B cell (primary cell): Measurements from ENCODE around the gene PBLD. TPM values are rescaled to one million over a fixed set of nuclear protein-coding genes. Genes with fewer than 3 reads are reported as not detected.

Source experiments
- ATAC-seq: fragments of 200-7000 bp; cut with Tn5 transposase; one replicate; pipeline ENCODE4 v1.10.0; 2021; ENCODE audit warnings: low read depth, mild to moderate bottlenecking, moderate number of reproducible peaks, moderate library complexity
- CTCF ChIA-PET: fragments of 350-600 bp; sonication (Branson Sonifier 250); formaldehyde crosslinking; loops from one replicate; lab custom pipeline; 2021; ENCODE audit warnings: antibody characterized with exemption, inconsistent platforms; lab: Charles Lee
- POLR2A ChIA-PET: fragments of 350-600 bp; sonication (Branson Sonifier 250); formaldehyde crosslinking; loops from one replicate; lab custom pipeline; 2021; ENCODE audit warnings: antibody characterized with exemption; lab: Charles Lee
- DNase-seq: peaks from one replicate; pipeline ENCODE4 v3.0.0; 2013
- H2AFZ ChIP-seq: 2 replicates; pipeline ENCODE4 v1.6.1; 2012; ENCODE audit warnings: mild to moderate bottlenecking, low read depth, low read length; ENCODE audit not compliant: insufficient read depth, poor library complexity, severe bottlenecking
- H3K27ac ChIP-seq, 2 donors: 1 replicate in 1 of 2; 2 replicates in 1 of 2; pipeline ENCODE4 v1.5.1; 2012 to 2013; ENCODE audit warnings: low read length in 2 of 2, mild to moderate bottlenecking in 2 of 2, moderate library complexity in 1 of 2
- H3K27me3 ChIP-seq, 4 experiments: fragments of 200-600 bp in 1 of 4; sonication (generic) in 1 of 4; replicated peaks in 1 of 4; 1 replicate in 2 of 4; 2 replicates in 2 of 4; pipeline versions ENCODE4 v1.6.1 to v1.7.0; 2013 to 2016; ENCODE audit warnings: low read length in 3 of 4, mild to moderate bottlenecking in 2 of 4, mixed read lengths in 1 of 4, moderate library complexity in 1 of 4; ENCODE audit not compliant: insufficient read depth in 4 of 4, control insufficient read depth in 3 of 4; ENCODE audit errors: control extremely low read depth in 1 of 4
- H3K36me3 ChIP-seq, 2 experiments: replicated peaks in 1 of 2; 1 replicate in 1 of 2; 2 replicates in 1 of 2; pipeline versions ENCODE4 v1.6.1 to v1.7.1; 2013; ENCODE audit warnings: low read length in 1 of 2; ENCODE audit not compliant: insufficient read depth in 2 of 2, control insufficient read depth in 1 of 2; ENCODE audit errors: control extremely low read depth in 1 of 2, extremely low read depth in 1 of 2
- H3K4me1 ChIP-seq, 2 donors: fragments of 200-600 bp in 1 of 2; sonication (generic) in 1 of 2; 1 replicate in 1 of 2; 2 replicates in 1 of 2; pipeline versions ENCODE4 v1.5.1 to v1.6.1; 2013 to 2017; ENCODE audit warnings: low read length in 2 of 2; ENCODE audit not compliant: control insufficient read depth in 2 of 2, insufficient read depth in 2 of 2
- H3K4me2 ChIP-seq: replicated peaks from 2 replicates; pipeline ENCODE3; 2012; ENCODE audit warnings: mild to moderate bottlenecking, low read depth, low read length; ENCODE audit not compliant: poor library complexity, severe bottlenecking
- H3K4me3 ChIP-seq, 5 experiments: fragments of 200-600 bp in 1 of 5; sonication (generic) in 1 of 5; 1 replicate in 3 of 5; 2 replicates in 2 of 5; pipeline versions ENCODE4 v1.5.1 to v1.7.0; 2011 to 2016; ENCODE audit warnings: low read length in 4 of 5, mild to moderate bottlenecking in 4 of 5, low read depth in 2 of 5, control low read depth in 1 of 5, moderate library complexity in 1 of 5; ENCODE audit not compliant: insufficient read depth in 1 of 5; ENCODE audit errors: control extremely low read depth in 1 of 5, extremely low read depth in 1 of 5
- H3K79me2 ChIP-seq: fragments of 200-600 bp; sonication (generic); one replicate; pipeline ENCODE4 v1.6.0; 2016; ENCODE audit warnings: low read length; ENCODE audit not compliant: control insufficient read depth, insufficient read depth
- H3K9ac ChIP-seq: fragments of 200-600 bp; sonication (generic); 2 replicates; pipeline ENCODE4 v1.6.1; 2017; ENCODE audit warnings: mild to moderate bottlenecking, low read length, moderate library complexity
- H3K9me3 ChIP-seq, 3 donors: one replicate each; pipeline versions ENCODE4 v1.6.1 to v1.7.1; 2013; ENCODE audit warnings: low read length in 2 of 3; ENCODE audit not compliant: control insufficient read depth in 2 of 3, insufficient read depth in 1 of 3; ENCODE audit errors: control extremely low read depth in 1 of 3
- H4K20me1 ChIP-seq: 2 replicates; pipeline ENCODE4 v1.6.0; 2012; ENCODE audit warnings: mild to moderate bottlenecking, low read length; ENCODE audit not compliant: insufficient read depth, control insufficient read depth, poor library complexity, severe bottlenecking
- H3K27ac Mint-ChIP-seq: one replicate; pipeline ENCODE4 v1.8.0; 2021; ENCODE audit warnings: mixed read lengths
- H3K27me3 Mint-ChIP-seq: one replicate; pipeline ENCODE4 v1.8.0; 2021; ENCODE audit warnings: mixed read lengths
- H3K4me1 Mint-ChIP-seq: one replicate; pipeline ENCODE4 v1.8.0; 2021; ENCODE audit warnings: mixed read lengths
- H3K4me3 Mint-ChIP-seq: one replicate; pipeline ENCODE4 v1.8.0; 2021; ENCODE audit warnings: mixed read lengths
- H3K9me3 Mint-ChIP-seq: one replicate; pipeline ENCODE4 v1.8.0; 2022; ENCODE audit warnings: mixed read lengths; ENCODE audit not compliant: insufficient read depth
- EZH2 ChIP-seq: IDR thresholded peaks from 2 replicates; pipeline ENCODE4 v1.6.1; 2012; ENCODE audit warnings: borderline replicate concordance, low read depth, mild to moderate bottlenecking, moderate library complexity, low read length; ENCODE audit not compliant: insufficient read depth, poor library complexity, severe bottlenecking
- WGBS: methylation state at CpG from one replicate; pipeline ENCODE4 v1.1.5; 2013; ENCODE audit warnings: missing lambda C conversion rate; ENCODE audit not compliant: insufficient coverage; 5-methylcytosine and 5-hydroxymethylcytosine counted together
- intact Hi-C: fragments of 100-400 bp; cut with micrococcal nuclease; formaldehyde crosslinking; loops from one replicate; pipeline ENCODE4 v1.10.0; 2022
- polyA plus RNA-seq: library from polyadenylated mRNA; depleted of rRNA; stranded (reverse); fragments of >200 nt; gene quantifications from 2 replicates; pipeline ENCODE4 v1.2.3, GENCODE V29; 2012
- total RNA-seq, 2 donors: library from RNA; stranded (reverse); fragments of 120-200 nt in 1 of 2; gene quantifications; 1 replicate in 1 of 2; 2 replicates in 1 of 2; pipeline versions ENCODE4 v1.2.3 to v1.2.4, GENCODE V29; 2013 to 2022
- TF ChIP-seq, protein P1 (sequence below): fragments of 200-600 bp; IDR thresholded peaks from one replicate; pipeline ENCODE4 v1.8.0; 2022; ENCODE audit warnings: antibody characterized with exemption, mild to moderate bottlenecking

Gene PBLD
- total and polyA plus RNA-seq, 2 donors (not counting 1 experiment from before 2014, with no cell fraction given) = 0.40 to 4.7 TPM

DNA sequence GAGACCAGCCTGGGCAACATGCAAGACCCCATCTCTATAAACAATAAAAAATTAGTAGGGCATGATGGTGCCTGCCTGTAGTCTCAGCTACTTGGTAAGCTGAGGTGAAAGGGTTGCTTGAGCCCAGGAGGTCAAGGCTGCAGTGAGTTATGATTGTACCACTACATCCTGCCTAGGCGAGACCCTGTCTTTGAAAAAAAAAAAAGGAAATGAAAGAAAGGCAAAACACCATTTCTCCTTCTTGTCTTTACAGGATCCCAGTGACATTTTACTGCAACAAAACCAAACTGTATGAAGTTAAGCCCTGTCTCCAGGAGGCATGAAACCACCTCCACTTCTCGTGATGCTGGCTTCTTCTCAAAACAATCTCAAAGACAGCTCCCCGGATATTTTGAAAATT, 29.9 kb upstream of the PBLD start:
- intact Hi-C loops = no loop called here
- TF ChIP-seq EZH2 = no peak
- TF ChIP-seq, protein P1, sequence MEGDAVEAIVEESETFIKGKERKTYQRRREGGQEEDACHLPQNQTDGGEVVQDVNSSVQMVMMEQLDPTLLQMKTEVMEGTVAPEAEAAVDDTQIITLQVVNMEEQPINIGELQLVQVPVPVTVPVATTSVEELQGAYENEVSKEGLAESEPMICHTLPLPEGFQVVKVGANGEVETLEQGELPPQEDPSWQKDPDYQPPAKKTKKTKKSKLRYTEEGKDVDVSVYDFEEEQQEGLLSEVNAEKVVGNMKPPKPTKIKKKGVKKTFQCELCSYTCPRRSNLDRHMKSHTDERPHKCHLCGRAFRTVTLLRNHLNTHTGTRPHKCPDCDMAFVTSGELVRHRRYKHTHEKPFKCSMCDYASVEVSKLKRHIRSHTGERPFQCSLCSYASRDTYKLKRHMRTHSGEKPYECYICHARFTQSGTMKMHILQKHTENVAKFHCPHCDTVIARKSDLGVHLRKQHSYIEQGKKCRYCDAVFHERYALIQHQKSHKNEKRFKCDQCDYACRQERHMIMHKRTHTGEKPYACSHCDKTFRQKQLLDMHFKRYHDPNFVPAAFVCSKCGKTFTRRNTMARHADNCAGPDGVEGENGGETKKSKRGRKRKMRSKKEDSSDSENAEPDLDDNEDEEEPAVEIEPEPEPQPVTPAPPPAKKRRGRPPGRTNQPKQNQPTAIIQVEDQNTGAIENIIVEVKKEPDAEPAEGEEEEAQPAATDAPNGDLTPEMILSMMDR = no peak
- no peaks in the 10 kb centered on the region for H3K27me3 ChIP-seq
- Mint-ChIP-seq H3K27me3 (no peaks in the 10 kb centered on the region), H3K4me3 (no peak overlapping the region), H3K27ac (no peak overlapping the region), H3K9me3 (no peaks in the 10 kb centered on the region), H3K4me1 (peaks cover 3% of the 10 kb centered on the region)
- no peak for ATAC-seq
- ChIA-PET CTCF (interaction anchor here (1.2 kb wide), 1 partner anchor 16 kb away, joined by 3 read pairs; no protein-coding TSS in a partner anchor), POLR2A (no interaction called here)
- H4K20me1 ChIP-seq = no peaks in the 10 kb centered on the region
- H3K9me3 ChIP-seq = no peaks in the 10 kb centered on the region
- no peak overlapping the region for H3K4me3 ChIP-seq
- no peaks in the 10 kb centered on the region for H3K79me2 ChIP-seq
- peaks cover 1 to 11% of the 10 kb centered on the region in 2 experiments for H3K36me3 ChIP-seq
- H3K4me2 ChIP-seq = no peak overlapping the region
- WGBS = 0% methylated on average over 1 of the region's 3 CpGs
- peak overlapping the region in 1 of 2 donors; percentile 51 for H3K27ac ChIP-seq
- H3K4me1 ChIP-seq = peaks cover 5% of the 10 kb centered on the region in 2 donors
- no peak overlapping the region for H3K9ac ChIP-seq
- DNase-seq = peak; percentile 16
- no peak overlapping the region for H2AFZ ChIP-seq

DNA sequence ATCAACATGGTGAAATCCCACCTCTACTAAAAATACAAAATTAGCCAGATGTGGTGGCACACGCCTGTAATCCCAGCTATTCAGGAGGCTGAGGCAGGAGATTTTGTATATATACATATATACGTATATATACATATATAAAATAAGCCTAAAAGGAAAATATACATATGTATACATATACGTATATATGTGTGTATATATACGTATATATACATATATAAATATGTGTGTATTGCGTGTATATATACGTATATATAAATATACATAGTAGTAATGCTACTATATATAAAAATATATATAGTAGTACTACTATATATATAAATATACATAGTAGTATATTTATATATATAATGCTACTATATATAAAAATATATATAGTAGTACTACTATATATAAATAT, 26.5 kb upstream of the PBLD start:
- Histone ChIP-seq H3K9me3 (no peaks in the 10 kb centered on the region), H3K4me2 (no peak overlapping the region), H3K36me3 (peaks cover 3 to 5% of the 10 kb centered on the region in 2 experiments), H3K4me1 (peaks cover 5% of the 10 kb centered on the region in 2 donors), H3K27me3 (no peaks in the 10 kb centered on the region), H2AFZ (no peak overlapping the region), H3K4me3 (no peak overlapping the region), H3K27ac (no peak overlapping the region), H3K79me2 (no peaks in the 10 kb centered on the region), H3K9ac (no peak overlapping the region), H4K20me1 (no peaks in the 10 kb centered on the region)
- intact Hi-C loops = no loop called here
- Mint-ChIP-seq H3K27ac (no peak overlapping the region), H3K27me3 (no peaks in the 10 kb centered on the region), H3K4me1 (peaks cover 3% of the 10 kb centered on the region), H3K4me3 (no peak overlapping the region), H3K9me3 (no peaks in the 10 kb centered on the region)
- ChIA-PET POLR2A (no interaction called here), CTCF (no interaction called here)
- DNase-seq = no peak
- TF ChIP-seq, protein P1 = no peak
- TF ChIP-seq EZH2 = no peak
- no CpG with 5 or more reads among the region's 6 CpGs for WGBS
- no peak for ATAC-seq
